ENCODE results near the gene ADARB1.
A peak's percentile ranks its signal among the peaks of the same experiment; 100 is the strongest.

The ADARB1 gene

DNA sequence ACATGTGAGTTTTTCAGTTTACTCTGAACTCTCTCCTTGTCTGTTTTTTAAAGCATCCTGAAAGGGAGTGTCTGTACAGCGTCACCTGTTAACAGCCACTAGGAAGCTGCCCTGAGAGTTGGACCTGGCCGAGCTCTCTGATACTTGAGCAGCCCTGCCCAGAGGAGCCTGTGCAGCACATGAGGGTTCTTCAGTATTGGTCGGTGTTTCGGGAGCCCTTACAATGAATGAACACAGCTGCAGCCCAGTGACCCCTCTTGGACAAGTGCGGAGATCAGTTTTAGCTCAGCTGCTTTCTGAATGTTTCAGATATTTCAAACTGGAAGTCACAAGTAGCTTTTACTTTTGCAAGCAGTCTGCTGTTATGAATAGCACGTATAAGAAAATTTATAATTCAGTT lies 39.2 kb downstream of the ADARB1 start:
- no peak for DNase-seq (ENCODE audit: low read depth in 2 of 3, low spot score in 1 of 3)

DNA sequence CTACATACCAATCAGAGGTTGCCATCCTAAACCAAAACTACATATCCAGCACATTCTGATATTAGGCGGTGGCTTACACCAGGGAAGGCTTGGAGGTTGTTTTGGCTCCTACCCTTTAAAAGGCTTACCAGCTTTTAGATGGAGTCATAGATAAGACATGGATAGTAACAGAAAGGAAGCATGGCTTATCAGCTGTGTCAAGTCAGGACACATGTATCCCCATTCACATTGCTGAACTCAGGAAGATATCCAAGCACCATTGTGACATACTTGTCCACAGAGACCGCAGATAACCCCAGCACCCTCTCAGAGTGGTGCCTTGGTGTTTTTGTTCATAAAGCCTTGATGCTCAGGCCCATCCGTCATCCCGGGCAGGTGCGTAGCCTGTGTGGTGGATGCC lies 39.7 kb downstream of the ADARB1 start:
- no peak for DNase-seq (ENCODE audit: low read depth in 2 of 3, low spot score in 1 of 3)

DNA sequence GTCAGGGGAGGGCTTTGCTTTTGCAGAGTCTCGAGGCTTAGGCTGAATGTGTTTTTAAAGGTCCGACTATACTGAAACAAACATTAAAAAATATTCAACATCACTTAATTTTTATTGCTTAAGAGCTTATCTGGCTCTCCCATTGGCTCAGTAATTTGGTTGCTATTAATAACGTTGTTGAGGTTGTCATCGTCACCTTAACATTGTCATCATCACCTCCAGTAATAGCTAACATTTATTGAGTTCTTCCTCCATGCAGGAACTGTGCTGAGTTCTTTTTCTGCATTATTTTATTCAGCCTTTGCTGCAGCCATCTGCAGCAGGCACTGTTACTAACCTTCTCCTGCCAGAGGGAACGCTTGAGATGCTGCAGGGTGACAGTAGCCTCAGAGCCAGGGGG lies 40.1 kb downstream of the ADARB1 start:
- DNase-seq (ENCODE audit: low read depth in 2 of 3, low spot score in 1 of 3) = no peak

DNA sequence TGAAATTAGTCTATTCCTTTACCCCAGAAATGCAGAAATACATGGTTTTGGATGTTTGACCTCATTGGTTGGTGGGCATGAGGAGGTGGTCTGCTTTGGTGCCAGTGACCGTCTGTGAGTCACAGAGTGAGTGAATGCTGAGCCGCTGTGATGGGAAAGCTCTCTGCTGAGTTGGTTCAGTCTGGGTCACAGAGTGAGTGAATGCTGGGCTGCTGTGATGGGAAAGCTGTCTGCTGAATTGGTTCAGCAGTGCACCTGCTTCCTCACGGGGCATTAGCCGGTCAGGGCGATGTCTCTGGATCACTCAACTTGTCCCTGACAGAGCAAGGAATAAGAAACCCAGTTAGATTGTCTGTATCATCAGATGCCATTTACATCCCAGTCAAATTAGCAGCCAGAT lies 40.8 kb downstream of the ADARB1 start:
- no peak for DNase-seq (ENCODE audit: low read depth in 2 of 3, low spot score in 1 of 3)

DNA sequence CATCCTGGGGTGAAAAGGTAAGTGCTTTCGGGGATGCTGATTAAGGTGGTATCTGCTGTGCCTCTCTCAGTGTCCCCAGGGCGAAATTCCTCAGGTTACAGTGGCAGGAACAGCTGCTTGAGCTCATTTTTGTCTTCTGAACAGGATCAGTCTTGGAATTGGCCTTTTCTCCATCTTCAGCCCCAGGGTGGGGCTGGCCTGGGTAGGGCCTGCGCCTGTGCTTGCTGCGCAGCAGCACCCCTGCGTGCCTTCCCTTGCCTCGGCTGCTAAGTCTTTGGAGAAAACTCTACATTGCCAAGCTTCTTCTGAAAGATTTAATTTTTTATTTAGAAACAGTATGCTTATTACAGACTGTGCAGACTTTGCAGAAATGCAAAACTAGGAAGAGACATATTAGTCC lies 41.7 kb downstream of the ADARB1 start:
- no peak for DNase-seq (ENCODE audit: low read depth in 2 of 3, low spot score in 1 of 3)

DNA sequence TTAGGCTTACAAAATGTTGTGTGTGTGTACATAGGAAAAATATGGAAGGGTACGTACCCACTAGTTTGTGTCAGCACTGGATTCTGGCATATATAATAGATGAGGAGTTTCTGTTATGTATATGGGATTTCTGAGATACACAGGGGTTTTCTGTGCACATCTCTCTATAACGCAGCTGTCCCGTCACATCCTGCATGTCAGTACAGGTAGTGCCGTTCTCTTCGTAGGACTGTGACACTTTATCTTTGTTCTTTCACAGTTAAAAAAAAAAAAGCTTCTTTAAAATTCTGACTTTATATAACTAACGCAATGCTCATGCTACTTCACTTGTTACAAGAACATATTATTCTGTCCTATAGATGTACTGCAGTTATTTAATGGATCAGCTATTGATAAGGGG lies 42.9 kb downstream of the ADARB1 start:
- no peak for DNase-seq (ENCODE audit: low read depth in 2 of 3, low spot score in 1 of 3)

DNA sequence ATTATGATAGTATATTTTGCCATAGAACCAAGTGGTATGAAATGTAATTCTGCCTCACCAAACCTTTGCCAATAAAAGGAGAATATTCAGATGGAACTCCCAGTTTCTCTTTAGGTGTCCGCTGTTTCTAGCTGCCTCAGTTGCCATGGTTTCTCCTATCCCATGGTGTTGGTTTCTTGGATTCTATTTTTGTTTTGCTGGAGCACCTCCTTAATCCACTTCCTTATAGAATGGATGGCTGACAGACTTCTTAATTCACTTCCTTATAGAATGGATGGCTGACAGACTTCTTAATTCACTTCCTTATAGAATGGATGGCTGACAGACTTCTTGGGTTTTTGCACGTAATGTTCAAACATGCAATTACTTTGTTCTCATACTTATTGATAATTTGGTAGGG lies 43.7 kb downstream of the ADARB1 start:
- DNase-seq (ENCODE audit: low read depth in 2 of 3, low spot score in 1 of 3) = no peak

DNA sequence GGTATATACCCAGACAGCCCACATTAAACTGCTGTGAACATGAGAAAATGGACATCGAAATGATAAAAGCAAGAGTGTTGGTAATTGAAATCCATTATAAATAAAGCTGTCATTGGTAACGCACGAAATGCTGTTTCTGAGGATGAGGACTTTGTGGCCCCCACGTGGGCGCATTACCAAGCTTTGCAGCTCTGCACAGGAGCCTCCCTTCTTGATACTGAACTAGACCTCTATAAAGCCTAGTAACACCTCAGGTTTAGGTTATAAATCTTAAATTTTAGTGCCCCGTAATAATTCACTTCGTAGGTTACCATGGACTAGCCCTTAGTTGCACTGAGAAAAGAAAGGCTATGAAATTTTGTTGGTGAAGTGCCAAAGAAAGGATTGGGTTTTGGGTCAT lies 45.4 kb downstream of the ADARB1 start:
- DNase-seq (ENCODE audit: low read depth in 2 of 3, low spot score in 1 of 3) = no peak

DNA sequence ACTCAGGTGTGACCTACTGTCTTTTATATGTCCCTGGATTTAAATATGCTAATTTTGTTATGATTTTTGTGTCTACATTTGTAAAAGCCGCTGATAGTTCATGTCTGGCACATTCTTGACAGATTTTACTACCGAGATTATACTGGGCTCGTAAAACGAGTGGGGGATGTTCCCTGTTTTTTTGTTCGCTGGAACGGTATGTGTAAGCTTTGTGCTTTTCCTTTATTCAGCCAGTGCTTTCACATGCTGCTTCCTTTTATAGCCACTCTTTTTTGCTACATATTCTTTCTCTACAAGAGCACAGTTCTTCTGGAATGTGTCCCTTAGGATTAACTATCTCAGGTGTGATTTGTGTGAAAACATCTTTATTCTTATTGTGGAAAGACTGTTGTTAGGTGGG lies 46.6 kb downstream of the ADARB1 start:
- no peak for DNase-seq (ENCODE audit: low read depth in 2 of 3, low spot score in 1 of 3)

DNA sequence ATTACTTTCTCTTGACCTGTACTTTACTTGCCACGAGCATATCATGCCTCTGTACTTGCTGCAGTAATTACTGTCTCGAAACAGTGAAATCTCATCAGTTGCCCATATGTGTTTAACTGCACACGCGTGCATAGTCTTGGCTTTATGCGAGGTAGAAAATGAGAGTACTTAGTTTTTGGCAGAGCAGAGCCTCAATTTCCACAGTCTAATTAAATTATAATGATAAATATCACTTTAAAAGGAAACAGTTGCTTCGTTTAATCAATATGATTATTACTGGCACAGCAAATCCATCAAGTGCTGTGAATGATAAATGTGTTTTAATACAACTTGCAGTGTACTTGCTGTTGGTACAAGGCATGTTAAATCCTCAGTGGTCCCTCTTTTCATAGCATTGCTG lies 47.6 kb downstream of the ADARB1 start:
- no peak for DNase-seq (ENCODE audit: low read depth in 2 of 3, low spot score in 1 of 3)

DNA sequence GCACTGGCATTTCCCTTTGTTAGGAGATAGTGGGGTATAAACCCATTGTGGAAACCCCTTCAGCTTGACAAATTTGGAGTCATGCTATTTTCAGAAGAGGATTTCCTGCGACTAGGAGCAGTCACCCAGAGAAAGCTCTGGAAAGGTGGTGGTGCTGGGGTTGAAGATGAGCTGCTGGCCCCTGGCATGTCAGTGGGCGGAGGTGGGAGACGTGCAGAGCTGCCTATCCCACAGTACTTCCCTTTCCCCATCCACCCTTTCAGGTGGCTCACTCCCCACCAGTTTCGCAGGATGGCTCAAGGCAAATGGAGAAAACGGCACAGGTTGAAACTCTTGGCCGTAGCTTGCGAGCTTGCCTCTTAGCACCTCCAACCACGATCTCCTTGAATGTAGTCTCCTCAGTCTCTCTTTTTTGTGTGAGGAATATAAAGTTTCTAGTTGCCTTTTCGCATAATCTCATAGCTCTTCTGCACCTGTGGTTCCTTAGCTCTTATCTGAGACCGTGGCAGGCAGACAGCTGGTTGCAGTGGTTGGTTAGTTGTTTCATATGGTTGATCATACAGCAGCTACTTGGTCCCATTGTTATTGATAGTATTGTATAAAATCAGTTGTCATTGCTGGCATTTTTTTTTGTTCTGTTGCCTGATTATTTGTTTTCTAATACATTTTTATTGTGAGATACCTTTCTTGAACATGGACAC lies 48.2 kb downstream of the ADARB1 start:
- DNase-seq (ENCODE audit: low read depth in 2 of 3, low spot score in 1 of 3) = no peak

DNA sequence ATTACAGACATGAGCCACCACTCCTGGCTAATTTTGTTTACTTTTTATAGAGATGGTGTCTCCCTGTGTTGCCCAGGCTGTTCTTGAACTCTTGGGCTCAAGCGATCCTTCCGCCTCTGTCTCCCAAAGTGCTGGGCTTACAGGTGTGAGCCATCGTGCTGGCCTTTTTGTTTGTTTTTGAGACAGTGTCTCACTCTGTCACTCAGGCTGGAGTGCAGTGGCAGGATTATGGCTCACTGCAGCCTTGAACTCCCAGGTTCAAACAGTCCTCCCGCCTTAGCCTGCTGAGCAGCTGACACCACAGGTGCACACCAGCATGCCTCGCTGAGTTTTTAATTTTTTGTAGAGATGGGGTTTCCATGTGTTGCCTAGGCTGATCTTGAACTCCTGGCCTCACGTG lies 49.1 kb downstream of the ADARB1 start:
- DNase-seq (ENCODE audit: low read depth in 2 of 3, low spot score in 1 of 3) = no peak

DNA sequence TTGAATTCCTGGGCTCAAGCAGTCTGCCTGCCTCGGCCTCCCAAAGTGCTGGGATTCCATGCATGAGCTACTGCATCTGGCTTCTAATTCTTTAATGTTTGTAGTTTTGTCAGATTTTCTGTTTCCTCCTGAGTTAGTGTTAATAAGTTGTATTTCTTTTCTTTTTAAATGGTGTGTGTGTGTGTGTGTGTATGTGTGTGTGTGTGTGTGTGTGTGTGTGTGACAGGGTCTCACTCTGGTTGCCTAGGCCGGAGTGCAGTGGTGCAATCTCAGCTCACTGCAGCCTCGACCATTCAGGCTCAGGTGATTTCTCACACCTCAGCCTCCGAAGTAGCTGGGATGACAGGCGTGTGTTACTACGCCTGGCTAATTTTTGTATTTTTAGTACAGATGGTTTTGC lies 50.2 kb downstream of the ADARB1 start:
- no peak for DNase-seq (ENCODE audit: low read depth in 2 of 3, low spot score in 1 of 3)

DNA sequence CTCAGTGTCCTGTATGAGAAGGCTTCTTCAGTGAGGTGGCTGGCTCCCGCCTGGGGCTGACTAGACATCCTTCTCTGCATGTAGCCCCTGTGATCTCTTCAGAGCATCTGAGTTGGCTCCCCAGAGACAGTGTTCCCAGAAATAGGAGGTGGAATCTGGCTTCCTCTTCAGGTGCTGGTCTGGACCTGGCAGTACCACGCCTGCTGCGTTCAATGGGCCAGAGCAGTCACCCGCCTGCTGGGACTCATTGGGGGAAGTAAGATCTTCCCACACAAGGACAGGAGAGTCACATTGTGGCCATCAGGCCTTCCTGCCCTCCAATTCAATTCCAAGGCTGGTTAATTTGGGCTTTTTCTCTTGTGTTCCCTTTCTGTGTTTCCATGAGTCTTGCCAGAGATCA lies 51.0 kb downstream of the ADARB1 start:
- no peak for DNase-seq (ENCODE audit: low read depth in 2 of 3, low spot score in 1 of 3)

DNA sequence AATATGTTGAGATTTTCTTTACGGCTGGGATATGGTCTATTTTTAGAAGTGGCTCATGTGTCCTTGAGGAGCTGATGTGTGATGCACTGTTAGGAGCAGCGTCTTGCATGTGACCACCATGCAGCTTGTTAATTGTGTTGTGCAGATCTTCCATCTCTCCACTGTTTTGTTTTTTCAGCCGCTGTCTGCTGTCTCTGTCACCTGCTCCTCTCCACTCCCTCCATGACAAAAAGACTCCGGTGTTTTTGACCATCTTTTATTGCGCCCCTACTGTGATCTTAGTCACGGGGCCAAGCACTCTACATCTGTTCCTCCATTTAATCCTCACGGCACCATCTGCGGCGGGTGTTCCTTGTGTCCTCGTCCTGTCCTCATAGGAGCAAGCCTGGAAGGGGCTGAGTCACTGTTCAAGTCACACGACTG lies 51.8 kb downstream of the ADARB1 start:
- DNase-seq (ENCODE audit: low read depth in 2 of 3, low spot score in 1 of 3) = no peak

DNA sequence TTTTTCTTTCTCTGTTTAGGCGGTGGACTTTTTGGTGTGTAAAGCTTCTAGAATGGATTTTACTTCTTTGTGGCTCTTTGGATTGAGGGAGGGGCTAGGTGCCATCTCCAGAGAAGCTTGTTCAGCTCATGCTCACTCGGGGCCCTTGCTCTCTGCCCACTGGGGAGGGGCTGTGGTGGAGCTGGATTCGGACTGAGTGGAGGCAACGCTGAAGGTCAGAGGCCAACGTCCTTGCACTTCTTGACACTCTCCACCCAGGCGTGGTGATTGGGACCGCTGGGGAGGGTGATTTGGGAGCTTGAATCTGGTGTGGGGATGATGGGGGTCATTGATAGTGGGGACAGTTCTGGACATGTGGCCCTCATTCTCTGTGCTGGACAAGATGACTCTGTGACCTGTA lies 52.6 kb downstream of the ADARB1 start:
- no peak for DNase-seq (ENCODE audit: low read depth in 2 of 3, low spot score in 1 of 3)

DNA sequence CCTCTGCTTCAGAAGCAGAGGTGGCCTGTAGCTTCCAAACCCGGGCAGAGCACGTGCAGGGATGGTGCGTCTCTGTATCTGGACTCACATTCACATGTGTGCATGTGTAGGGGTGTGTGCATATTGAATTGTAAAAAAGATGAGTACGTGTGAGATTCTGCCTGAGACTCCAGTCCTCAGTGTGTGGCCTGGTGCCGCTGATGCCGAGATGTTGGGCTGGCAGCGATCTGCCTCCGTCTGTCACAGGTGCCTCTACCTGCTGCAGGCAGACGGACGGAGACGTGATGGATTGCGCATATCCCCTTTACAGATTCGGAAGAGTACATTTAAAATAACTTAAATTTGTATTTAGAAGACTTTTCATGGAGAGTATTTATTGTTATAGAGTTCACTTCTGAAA lies 53.6 kb downstream of the ADARB1 start:
- no peak for DNase-seq (ENCODE audit: low read depth in 2 of 3, low spot score in 1 of 3)

DNA sequence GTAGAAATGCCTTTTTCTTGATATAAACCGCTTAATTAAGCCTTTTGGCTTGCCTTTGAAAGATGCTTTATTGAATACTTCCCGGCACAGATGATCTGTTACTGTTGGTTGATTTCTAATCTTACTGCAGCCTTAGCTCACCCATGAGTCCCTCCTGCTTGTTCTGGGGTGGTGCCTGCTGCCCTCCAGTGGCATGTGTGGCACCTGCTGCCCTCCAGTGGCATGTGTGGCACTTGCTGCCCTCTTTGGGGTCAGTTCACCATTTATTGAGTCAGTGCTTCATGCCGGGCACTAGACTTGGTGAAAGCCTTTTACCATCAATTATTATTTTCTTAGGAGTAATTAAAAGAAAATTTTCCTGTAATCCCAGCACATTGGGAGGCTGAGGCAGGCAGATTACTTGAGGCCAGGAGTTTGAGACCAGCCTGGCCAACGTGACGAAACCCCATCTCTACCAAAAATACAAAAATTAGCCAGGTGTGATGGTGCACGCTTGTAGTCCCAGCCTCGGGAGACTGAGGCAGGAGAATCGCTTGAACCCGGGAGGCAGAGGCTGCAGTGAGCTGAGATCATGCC lies 54.3 kb downstream of the ADARB1 start:
- peak; percentile 60 for DNase-seq (ENCODE audit: low read depth in 2 of 3, low spot score in 1 of 3)

DNA sequence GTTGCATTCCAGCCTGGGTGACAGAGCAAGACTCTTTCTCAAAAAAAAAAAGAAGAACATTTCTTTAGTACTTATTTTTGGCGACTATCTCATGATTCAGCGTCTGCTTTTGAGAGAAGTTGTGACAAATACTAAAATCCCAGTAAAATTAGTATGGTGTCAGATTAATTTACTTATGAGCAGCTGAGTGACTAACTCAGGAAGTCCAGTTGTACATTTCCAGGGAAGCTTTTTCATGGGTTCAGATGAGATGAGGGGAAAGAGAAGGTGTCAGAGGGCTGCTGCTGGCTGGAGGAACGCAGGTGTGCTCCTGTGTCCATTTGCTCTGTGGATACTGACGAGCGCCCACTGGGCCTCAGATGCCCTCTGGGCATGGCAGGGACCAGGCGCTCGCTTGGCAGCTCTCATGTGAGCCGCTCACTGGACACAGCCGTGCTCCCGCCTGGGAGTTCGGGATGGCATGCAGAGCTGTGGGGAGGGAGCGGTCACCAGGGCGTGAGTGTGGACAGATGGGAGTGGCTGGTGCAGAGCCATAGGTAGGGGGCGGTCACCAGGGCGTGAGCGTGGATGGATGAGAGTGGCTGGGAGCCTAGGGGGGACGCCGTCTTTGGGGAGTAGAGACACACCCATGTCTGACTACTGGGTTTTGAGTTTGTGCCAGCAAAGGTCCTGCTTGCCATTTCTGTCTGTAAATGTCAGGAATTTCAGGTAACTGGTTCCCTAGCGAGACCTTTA lies 55.0 kb downstream of the ADARB1 start:
- no peak for DNase-seq (ENCODE audit: low read depth in 2 of 3, low spot score in 1 of 3)

DNA sequence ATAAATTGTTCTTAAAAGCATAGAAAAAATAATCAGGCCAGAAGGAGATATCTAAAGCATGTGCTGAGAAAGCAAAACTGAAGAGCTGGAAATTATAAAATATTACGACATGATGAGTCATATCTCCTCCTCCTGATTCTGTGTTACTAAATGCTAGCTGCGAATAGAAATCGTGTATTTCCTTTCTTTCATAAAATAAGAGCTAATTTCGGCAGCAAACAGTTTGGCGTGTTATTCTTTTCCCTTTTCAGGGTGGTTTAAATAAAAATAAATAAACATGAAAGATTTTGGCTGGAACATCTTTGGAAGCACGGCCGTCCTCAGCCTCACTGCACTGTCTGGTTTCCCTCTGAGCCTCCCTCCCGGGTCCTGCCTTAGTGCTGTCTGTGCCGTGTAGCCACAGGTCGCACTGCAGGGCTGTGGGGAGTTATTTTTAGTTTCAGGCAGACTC lies 56.0 kb downstream of the ADARB1 start:
- DNase-seq (ENCODE audit: low read depth in 2 of 3, low spot score in 1 of 3) = no peak

DNA sequence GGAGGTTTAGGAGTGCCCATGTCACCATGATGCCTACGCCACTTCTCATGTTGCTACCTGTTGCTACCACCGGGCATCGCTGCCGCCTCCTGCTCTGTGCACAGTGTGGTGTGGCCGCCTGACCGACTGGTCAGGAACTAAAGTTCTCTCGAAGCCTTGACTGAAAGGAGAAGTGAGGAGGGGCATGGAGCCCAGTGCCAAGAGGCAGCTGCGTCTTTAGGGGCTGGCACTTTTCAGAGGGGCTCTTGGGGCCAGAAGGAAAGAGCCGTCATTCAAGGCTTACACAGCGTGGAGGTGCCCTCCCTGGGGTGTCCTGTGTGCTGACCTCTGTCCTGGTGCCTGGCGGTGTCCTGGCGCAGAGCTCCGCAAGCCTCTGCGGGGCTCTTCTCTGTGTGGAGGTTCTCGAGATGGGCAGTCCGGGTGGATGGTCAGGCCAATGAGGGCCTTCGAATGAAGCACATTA lies 57.2 kb downstream of the ADARB1 start:
- DNase-seq (ENCODE audit: low read depth in 2 of 3, low spot score in 1 of 3) = no peak

DNA sequence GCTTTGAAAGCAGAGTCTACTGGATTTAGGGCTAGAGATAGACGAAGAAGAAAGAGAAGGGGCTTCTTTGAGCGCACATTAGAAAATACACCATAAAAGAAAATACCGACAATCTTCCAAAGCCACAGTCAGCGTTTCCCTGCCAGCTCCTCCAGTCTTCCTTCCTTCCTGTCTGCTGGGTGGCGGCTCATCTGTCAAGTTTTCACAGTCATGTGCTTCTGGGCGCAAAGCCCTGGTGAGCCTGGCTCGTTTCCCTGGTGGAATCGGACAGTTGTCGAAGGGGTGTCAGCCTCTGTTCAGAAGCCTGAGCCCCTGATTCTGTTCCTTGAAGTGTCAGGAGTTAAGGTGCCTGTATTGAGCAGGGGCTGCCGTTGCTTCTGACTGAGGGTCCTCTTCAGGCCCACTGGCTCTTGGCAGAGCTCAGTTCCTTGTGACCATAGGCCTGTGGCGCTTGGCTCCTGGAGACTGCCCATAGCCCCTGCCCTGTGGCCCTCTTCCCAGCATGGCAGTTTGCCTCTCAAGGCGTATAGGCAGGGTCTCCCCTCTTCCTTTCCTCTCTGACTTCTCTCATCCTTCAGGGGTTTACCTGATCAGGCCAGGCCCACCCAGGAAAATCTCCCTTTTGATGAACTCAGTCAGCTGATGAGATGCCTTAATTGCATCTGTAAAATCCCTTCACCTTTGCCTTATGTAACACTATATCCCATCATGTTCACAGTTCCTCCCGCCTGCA lies 58.6 kb downstream of the ADARB1 start:
- no peak for DNase-seq (ENCODE audit: low read depth in 2 of 3, low spot score in 1 of 3)
